ENCODE results near the gene LEMD2. TPM values are rescaled to one million over a fixed set of nuclear protein-coding genes. Genes with fewer than 3 reads are reported as not detected.

Gene LEMD2
- total RNA-seq, 2 donors from 2014 or later: 64.2 to 80.2 TPM

DNA sequence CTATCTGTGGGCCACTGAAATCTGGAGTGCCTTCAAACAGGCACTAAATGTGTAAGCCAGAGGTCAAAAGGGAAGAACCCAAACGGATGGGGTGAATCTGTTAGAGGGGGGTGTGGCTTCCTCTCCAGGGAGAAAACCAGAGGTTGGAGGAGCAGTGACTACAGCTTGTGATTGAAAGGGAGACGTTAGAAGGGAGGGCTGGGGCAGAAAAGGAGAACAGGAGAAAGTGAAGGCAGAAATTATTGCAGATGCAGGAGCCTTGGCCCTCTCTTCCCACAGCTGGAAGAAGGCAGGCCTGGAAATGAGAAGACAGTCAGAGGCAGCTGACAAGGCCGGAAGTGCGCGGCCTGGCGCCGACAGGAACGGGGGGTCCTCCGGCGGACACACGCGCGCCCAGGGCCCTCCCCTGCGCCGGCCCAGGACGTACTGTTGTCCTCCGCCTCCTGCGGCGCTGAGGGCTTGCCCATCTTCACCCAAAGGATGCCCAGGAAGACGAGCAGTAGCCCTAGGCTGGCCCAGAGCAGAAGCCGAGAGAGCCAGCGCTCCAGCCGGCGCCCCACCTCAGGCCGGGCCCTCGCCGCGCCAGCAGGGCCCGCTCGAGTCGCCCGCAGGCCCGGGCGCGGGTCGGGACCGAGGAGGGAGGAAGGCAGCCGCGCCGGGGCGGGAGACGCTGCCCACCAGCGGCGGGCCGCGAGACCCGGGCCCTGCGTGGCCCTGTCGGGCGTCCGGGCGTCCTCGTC lies 806 bp downstream of the LEMD2 start:
- 0% methylated on average over 33 of the region's 53 CpGs for WGBS
- intact Hi-C loops (cut with DNase I): loop anchor here (10.0 kb wide), 1 partner anchor 333 kb away; the partner anchor contains the start of gene ZBTB9
- Histone ChIP-seq H3K27me3 (replicated peaks; ENCODE audit: insufficient read depth) (no peaks in the 10 kb centered on the region), H3K9me3 (no peaks in the 10 kb centered on the region), H3K4me1 (replicated peaks) (peaks cover 12% of the 10 kb centered on the region), H3K36me3 (peaks cover 0 to 10% of the 10 kb centered on the region in 2 donors), H3K27ac (peak overlapping the region; percentile 90 to 97), H3K4me3 (peak overlapping the region; percentile 85 to 91)
- TF ChIP-seq, protein P1, sequence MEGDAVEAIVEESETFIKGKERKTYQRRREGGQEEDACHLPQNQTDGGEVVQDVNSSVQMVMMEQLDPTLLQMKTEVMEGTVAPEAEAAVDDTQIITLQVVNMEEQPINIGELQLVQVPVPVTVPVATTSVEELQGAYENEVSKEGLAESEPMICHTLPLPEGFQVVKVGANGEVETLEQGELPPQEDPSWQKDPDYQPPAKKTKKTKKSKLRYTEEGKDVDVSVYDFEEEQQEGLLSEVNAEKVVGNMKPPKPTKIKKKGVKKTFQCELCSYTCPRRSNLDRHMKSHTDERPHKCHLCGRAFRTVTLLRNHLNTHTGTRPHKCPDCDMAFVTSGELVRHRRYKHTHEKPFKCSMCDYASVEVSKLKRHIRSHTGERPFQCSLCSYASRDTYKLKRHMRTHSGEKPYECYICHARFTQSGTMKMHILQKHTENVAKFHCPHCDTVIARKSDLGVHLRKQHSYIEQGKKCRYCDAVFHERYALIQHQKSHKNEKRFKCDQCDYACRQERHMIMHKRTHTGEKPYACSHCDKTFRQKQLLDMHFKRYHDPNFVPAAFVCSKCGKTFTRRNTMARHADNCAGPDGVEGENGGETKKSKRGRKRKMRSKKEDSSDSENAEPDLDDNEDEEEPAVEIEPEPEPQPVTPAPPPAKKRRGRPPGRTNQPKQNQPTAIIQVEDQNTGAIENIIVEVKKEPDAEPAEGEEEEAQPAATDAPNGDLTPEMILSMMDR (IDR thresholded peaks at IDR 0.05): no peak
- peak; percentile 54 for TF ChIP-seq POLR2A (IDR thresholded peaks at IDR 0.05)
- peak; percentile 60 for TF ChIP-seq POLR2AphosphoS5 (IDR thresholded peaks at IDR 0.05)
- peak; percentile 55 for DNase-seq (ENCODE audit: low spot score)

DNA sequence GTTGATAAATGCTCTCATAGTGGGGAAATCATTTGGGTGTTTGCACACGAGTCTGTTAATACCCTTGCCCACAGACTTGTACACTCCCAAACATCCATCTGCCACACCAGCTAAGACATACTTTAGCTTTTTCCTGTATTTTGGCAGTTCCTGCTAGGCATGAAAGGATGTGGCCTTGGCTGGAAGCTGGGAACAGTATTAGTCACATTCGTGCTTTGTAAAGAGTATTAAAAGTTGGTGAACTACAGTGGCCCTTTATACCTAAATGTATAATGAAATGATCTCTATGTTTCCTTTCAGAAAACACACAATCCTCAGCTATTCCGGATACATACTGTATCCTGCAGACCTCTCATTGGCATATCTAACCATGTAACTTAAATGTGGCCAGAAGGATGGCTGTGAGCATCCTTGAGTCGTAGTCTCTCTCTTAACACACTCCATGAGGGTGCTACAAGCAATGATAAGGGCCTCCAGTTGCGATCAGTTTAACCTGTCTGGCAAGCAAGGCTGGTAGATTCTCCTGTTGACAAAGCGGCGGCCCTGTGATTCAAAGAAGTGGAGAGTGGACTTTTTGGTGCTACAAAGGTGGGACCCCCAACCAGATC lies 1.5 kb downstream of the LEMD2 start:
- H3K27me3 ChIP-seq (replicated peaks; ENCODE audit: insufficient read depth): no peaks in the 10 kb centered on the region
- intact Hi-C loops (cut with DNase I): loop anchor here (10.0 kb wide), 1 partner anchor 333 kb away; the partner anchor contains the start of gene ZBTB9
- H3K4me1 ChIP-seq (replicated peaks): peaks cover 12% of the 10 kb centered on the region
- H3K36me3 ChIP-seq: peaks cover 0 to 10% of the 10 kb centered on the region in 2 donors
- H3K27ac ChIP-seq: peak overlapping the region; percentile 90 to 97
- no peaks in the 10 kb centered on the region for H3K9me3 ChIP-seq
- DNase-seq (ENCODE audit: low spot score): peak; percentile 33
- 28% methylated on average over 7 of the region's 7 CpGs for WGBS
- TF ChIP-seq POLR2A (IDR thresholded peaks at IDR 0.05): no peak
- TF ChIP-seq, protein P1 (IDR thresholded peaks at IDR 0.05): no peak
- no peak for TF ChIP-seq POLR2AphosphoS5 (IDR thresholded peaks at IDR 0.05)
- peak overlapping the region; percentile 85 to 91 for H3K4me3 ChIP-seq

DNA sequence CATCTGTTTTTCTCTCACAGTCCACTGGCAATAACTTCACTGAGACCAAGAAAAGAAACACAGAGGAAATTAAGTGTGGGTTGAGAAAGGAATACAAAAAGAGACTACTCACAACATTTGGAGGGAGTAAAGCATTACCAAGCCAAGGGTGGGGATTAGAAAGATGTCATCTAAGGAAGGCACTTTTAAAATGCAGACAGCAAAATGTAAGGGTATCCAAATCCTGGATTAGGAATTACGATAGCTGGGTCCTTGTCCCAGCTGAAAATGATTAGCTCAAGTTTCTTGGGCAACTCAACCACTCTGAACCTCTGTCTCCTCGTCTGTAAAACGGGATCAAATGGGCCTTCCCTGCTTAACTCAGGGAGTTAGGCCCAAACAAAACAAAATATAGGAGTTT lies 2.2 kb downstream of the LEMD2 start:
- intact Hi-C loops (cut with DNase I): loop anchor here (10.0 kb wide), 1 partner anchor 332 kb away; the partner anchor contains the start of gene ZBTB9
- Histone ChIP-seq H3K9me3 (no peaks in the 10 kb centered on the region), H3K4me3 (no peak overlapping the region), H3K27me3 (replicated peaks; ENCODE audit: insufficient read depth) (no peaks in the 10 kb centered on the region), H3K27ac (no peak overlapping the region), H3K36me3 (peaks cover 0 to 10% of the 10 kb centered on the region in 2 donors), H3K4me1 (replicated peaks) (peaks cover 12% of the 10 kb centered on the region)
- no peak for DNase-seq (ENCODE audit: low spot score)
- TF ChIP-seq POLR2A (IDR thresholded peaks at IDR 0.05) (no peak), POLR2AphosphoS5 (IDR thresholded peaks at IDR 0.05) (no peak)
- TF ChIP-seq, protein P1 (IDR thresholded peaks at IDR 0.05): no peak
- WGBS: 78% methylated on average over 3 of the region's 3 CpGs

DNA sequence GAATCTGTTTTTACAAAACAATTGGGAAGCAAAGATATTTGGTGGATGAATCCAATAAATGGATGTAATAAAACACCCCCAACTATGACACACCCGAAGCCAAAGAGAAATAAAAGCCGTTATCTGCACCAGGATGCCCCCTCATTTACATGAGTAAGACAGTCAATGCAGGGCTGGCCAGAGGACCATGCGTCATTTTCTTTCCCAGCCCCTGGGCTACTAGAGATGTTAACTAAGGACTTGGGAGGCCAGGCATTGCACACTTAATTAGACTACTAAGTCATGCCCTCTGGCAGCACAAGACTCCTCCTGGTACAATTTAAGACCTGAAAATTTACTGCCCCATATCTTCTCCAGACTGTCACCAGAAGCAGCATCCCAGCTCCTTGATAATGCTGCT lies 3.2 kb downstream of the LEMD2 start:
- peaks cover 0 to 10% of the 10 kb centered on the region in 2 donors for H3K36me3 ChIP-seq
- H3K27me3 ChIP-seq (replicated peaks; ENCODE audit: insufficient read depth): no peaks in the 10 kb centered on the region
- H3K4me3 ChIP-seq: no peak overlapping the region
- TF ChIP-seq POLR2A (IDR thresholded peaks at IDR 0.05) (no peak), POLR2AphosphoS5 (IDR thresholded peaks at IDR 0.05) (no peak)
- TF ChIP-seq, protein P1 (IDR thresholded peaks at IDR 0.05): no peak
- peak overlapping the region in 1 of 2 donors; percentile 20 for H3K27ac ChIP-seq
- no peak for DNase-seq (ENCODE audit: low spot score)
- 59% methylated on average over 3 of the region's 3 CpGs for WGBS
- intact Hi-C loops (cut with DNase I): loop anchor here (10.0 kb wide), 1 partner anchor 331 kb away; the partner anchor contains the start of gene ZBTB9
- H3K9me3 ChIP-seq: no peaks in the 10 kb centered on the region
- peaks cover 12% of the 10 kb centered on the region for H3K4me1 ChIP-seq (replicated peaks)
